Measurements from ENCODE around the gene DGCR6L.
"Not testable (repeated sequence)": the region's sequence is repeated elsewhere in the genome, so short reads cannot be mapped to it uniquely, and the experiment has no call there.

Gene DGCR6L

GRCh38 chr22:20324139-20324516, 4.3 kb upstream of the DGCR6L start:
- DNase-seq, result peak; percentile 69

- not testable (repeated sequence) for DNase-seq
Measured at GRCh38 chr22:20321552-20322211, 1.8 kb upstream of the DGCR6L start.

- DNase-seq, result not testable (repeated sequence)
Measured at GRCh38 chr22:20320659-20321551, 1.0 kb upstream of the DGCR6L start.

GRCh38 chr22:20319041-20319744, 667 bp downstream of the DGCR6L start:
- no peak for DNase-seq

GRCh38 chr22:20318043-20318688, 1.7 kb downstream of the DGCR6L start:
- not testable (repeated sequence) for DNase-seq

- peak; percentile 41 for DNase-seq
Measured at GRCh38 chr22:20317402-20318042, 2.3 kb downstream of the DGCR6L start.

GRCh38 chr22:20316844-20317401, 2.9 kb downstream of the DGCR6L start:
- DNase-seq, result no peak

GRCh38 chr22:20316217-20316843, 3.5 kb downstream of the DGCR6L start:
- no peak for DNase-seq

GRCh38 chr22:20315337-20316216, 4.3 kb downstream of the DGCR6L start:
- no peak for DNase-seq

GRCh38 chr22:20314741-20315336, 5.0 kb downstream of the DGCR6L start:
- DNase-seq, result not testable (repeated sequence)

- DNase-seq, result not testable (repeated sequence)
Measured at GRCh38 chr22:20314206-20314605, 5.7 kb downstream of the DGCR6L start.

- DNase-seq, result not testable (repeated sequence)
Measured at GRCh38 chr22:20313306-20314077, 6.4 kb downstream of the DGCR6L start.

GRCh38 chr22:20312396-20313191, 7.3 kb downstream of the DGCR6L start:
- no peak for DNase-seq

- not testable (repeated sequence) for DNase-seq
Measured at GRCh38 chr22:20311249-20312062, 8.4 kb downstream of the DGCR6L start.

GRCh38 chr22:20310773-20311172, 9.1 kb downstream of the DGCR6L start:
- DNase-seq, result not testable (repeated sequence)

GRCh38 chr22:20310180-20310579, 9.7 kb downstream of the DGCR6L start:
- DNase-seq, result not testable (repeated sequence)
